Common myeloid progenitor, CD34-positive (primary cell): ENCODE results near the gene PITX2. TPM values are rescaled to one million over a fixed set of nuclear protein-coding genes. Genes with fewer than 3 reads are reported as not detected.
A peak's percentile ranks its signal among the peaks of the same experiment; 100 is the strongest.

Experiments used
- CTCF ChIA-PET: fragments of 350-600 bp; sonication (Branson Sonifier 250); formaldehyde crosslinking; loops from one replicate; lab custom pipeline; 2021; ENCODE audit warnings: antibody characterized with exemption; lab: Charles Lee
- POLR2A ChIA-PET: fragments of 350-600 bp; sonication (Branson Sonifier 250); formaldehyde crosslinking; loops from one replicate; lab custom pipeline; 2021; ENCODE audit warnings: antibody characterized with exemption; lab: Charles Lee
- DNase-seq, 3 donors: peaks; one replicate each; pipeline versions ENCODE4 v3.0.0 to v3.0.0-alpha.2; 2013
- H3K27ac ChIP-seq, 2 experiments: 1 replicate in 1 of 2; 2 replicates in 1 of 2; pipeline ENCODE4 v1.7.0; 2013; ENCODE audit warnings: inconsistent platforms in 2 of 2, low read length in 2 of 2, mild to moderate bottlenecking in 2 of 2, low read depth in 1 of 2, moderate library complexity in 1 of 2; ENCODE audit not compliant: severe bottlenecking in 2 of 2, insufficient read depth in 1 of 2, poor library complexity in 1 of 2
- H3K27me3 ChIP-seq, 5 experiments: replicated peaks in 2 of 5; 1 replicate in 3 of 5; 2 replicates in 2 of 5; pipeline versions ENCODE4 v1.6.1 to v1.7.0; 2013; ENCODE audit warnings: low read length in 4 of 5, mild to moderate bottlenecking in 2 of 5, moderate library complexity in 2 of 5, inconsistent platforms in 1 of 5; ENCODE audit not compliant: insufficient read depth in 5 of 5, control insufficient read depth in 4 of 5
- H3K36me3 ChIP-seq, 4 experiments: 1 replicate in 2 of 4; 2 replicates in 2 of 4; pipeline versions ENCODE4 v1.6.1 to v1.7.0; 2013; ENCODE audit warnings: low read length in 3 of 4, control low read depth in 1 of 4, mild to moderate bottlenecking in 1 of 4; ENCODE audit not compliant: control insufficient read depth in 4 of 4, insufficient read depth in 4 of 4
- H3K4me1 ChIP-seq, 4 experiments: 1 replicate in 3 of 4; 2 replicates in 1 of 4; pipeline versions ENCODE4 v1.6.1 to v1.7.1; 2013; ENCODE audit warnings: low read length in 3 of 4, mild to moderate bottlenecking in 3 of 4, control low read depth in 1 of 4, inconsistent platforms in 1 of 4, moderate library complexity in 1 of 4; ENCODE audit not compliant: control insufficient read depth in 4 of 4, insufficient read depth in 4 of 4; ENCODE audit errors: control extremely low read depth in 1 of 4
- H3K4me3 ChIP-seq, 7 experiments: 1 replicate in 4 of 7; 2 replicates in 3 of 7; pipeline versions ENCODE4 v1.5.1 to v1.7.0; 2013; ENCODE audit warnings: mild to moderate bottlenecking in 7 of 7, low read length in 6 of 7, moderate library complexity in 6 of 7, inconsistent platforms in 2 of 7, low read depth in 2 of 7, control low read depth in 1 of 7; ENCODE audit not compliant: insufficient read depth in 4 of 7, control insufficient read depth in 1 of 7; ENCODE audit errors: extremely low read depth in 1 of 7
- H3K9me3 ChIP-seq, 5 experiments: 1 replicate in 4 of 5; 2 replicates in 1 of 5; pipeline versions ENCODE4 v1.6.1 to v1.7.1; 2013; ENCODE audit warnings: low read length in 4 of 5, mild to moderate bottlenecking in 2 of 5, inconsistent platforms in 1 of 5, low read depth in 1 of 5, moderate library complexity in 1 of 5; ENCODE audit not compliant: control insufficient read depth in 4 of 5, insufficient read depth in 2 of 5; ENCODE audit errors: control extremely low read depth in 1 of 5
- WGBS: methylation state at CpG from one replicate; pipeline ENCODE4 v1.1.5; 2013; ENCODE audit not compliant: insufficient coverage; 5-methylcytosine and 5-hydroxymethylcytosine counted together
- polyA plus RNA-seq: library from polyadenylated mRNA; unstranded; fragments of 120-200 nt; gene quantifications from one replicate; pipeline ENCODE4 v1.2.1, GENCODE V29; 2013

Gene PITX2
- not detected for polyA plus RNA-seq

DNA sequence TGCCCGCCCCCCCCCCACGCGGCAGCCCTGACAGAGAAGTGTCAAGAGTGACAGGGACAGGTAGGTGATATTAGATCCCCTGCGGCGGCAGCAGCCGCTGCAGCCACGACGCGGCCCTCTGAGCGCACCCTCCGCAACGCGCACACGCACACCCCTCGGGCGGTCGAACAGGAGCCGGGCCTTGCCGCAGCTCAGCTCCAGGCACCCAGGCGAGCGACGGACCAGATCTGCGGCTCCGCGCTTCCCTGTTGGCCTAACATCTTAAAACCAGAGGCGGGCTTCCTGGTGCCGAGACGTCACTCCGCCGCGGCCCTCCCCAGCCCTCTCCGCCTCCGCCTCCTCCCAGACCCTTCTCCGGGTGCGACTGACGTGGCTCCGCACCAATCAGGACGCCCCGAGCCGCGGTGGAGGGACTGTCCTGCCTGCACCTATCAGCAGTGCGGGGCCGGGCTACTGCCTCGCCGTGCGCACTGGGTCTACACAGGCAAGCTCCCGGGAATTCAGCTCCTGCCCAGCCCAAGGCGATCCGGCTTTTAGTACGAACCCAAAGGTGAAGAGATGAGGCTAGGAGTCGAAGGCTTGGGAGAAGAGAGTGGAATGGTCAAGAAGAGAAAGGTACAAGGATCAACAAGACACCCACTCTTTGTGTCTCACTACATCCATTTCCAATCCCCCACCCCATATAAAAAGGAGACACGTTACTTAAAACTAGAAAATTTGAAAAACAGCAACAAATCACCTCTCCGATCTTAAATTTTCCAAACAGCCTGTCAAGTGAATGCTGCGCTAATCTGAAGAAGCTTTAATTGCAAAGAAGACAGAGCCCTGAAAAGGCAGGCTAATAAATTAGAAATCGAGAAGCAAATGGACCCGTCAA lies at the start of gene PITX2:
TSS of gene PITX2 (minus strand) at position 237 of the 877 bp plus-strand sequence. CDS start 617 bp downstream, outside the sequence.
- H3K27ac ChIP-seq, result no peak within 1 kb of the TSS
- H3K27me3 ChIP-seq, result peaks cover 38 to 100% (median 76%) of the 10 kb centered on the region in 5 experiments
- DNase-seq, result peak; percentile 74 to 83 (median 81)
- peak within 1 kb of the TSS in 6 of 7 experiments; percentile 5 to 64 (median 54) for H3K4me3 ChIP-seq
- H3K9me3 ChIP-seq, result peaks cover 0 to 13% (median 0%) of the 10 kb centered on the region in 5 experiments
- peaks cover 0 to 31% (median 21%) of the 10 kb centered on the region in 4 experiments for H3K4me1 ChIP-seq
- 2% methylated on average over 41 of the region's 56 CpGs for WGBS
- ChIA-PET CTCF (interaction anchor here (1.7 to 1.8 kb wide), 2 partner anchors 11 to 13 kb away, joined by 3 to 6 read pairs; no protein-coding TSS in a partner anchor), POLR2A (no interaction called here)
- no peaks in the 10 kb centered on the region for H3K36me3 ChIP-seq

DNA sequence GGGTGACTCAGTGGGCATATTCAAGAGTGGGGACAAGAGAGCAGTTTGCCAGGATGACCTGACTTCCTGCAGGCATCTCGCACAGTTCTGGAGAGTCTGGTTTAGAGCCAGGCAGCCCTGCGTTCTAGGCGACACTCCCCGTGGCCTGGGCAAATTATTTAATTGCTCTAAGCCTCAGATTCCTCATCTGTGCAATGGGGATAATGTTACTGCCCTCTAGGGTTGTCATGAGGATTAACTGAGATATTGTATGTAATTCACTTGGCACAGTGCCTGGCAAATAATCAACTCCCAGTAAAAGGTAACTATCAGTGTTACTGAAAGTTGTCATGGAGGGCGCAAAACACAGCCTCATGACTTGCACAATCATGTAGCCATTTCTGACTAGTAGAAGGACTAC lies 48.8 kb upstream of the PITX2 start:
- H3K4me3 ChIP-seq, result no peak overlapping the region
- DNase-seq, result no peak
- no peaks in the 10 kb centered on the region for H3K36me3 ChIP-seq
- H3K4me1 ChIP-seq, result no peaks in the 10 kb centered on the region
- no peak overlapping the region for H3K27ac ChIP-seq
- ChIA-PET POLR2A (no interaction called here), CTCF (no interaction called here)
- peaks cover 0 to 5% (median 2%) of the 10 kb centered on the region in 5 experiments for H3K27me3 ChIP-seq
- H3K9me3 ChIP-seq, result no peaks in the 10 kb centered on the region
- WGBS, result 100% methylated on average over 1 of the region's 5 CpGs

DNA sequence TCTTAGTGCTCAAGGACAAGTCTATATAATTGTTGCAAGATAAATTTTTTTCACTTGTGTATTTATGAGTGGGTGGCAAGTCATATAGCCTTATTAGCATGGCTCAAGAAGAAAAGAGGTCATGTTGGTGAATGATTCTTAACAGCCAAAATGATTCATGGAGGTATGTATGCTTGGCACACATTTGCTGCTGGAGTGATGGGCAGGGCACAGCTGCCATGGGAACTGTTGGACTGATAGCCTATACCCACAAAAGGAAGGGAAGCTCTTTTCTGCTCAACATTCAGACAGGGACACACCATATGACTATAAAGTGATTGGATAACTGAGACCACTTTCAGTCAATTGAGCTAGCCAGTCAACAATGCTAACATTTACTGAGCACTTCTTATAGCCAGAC lies 46.8 kb upstream of the PITX2 start:
- ChIA-PET POLR2A (no interaction called here), CTCF (no interaction called here)
- Histone ChIP-seq H3K9me3 (no peaks in the 10 kb centered on the region), H3K27me3 (peaks cover 0 to 10% (median 2%) of the 10 kb centered on the region in 5 experiments), H3K4me3 (no peak overlapping the region), H3K36me3 (no peaks in the 10 kb centered on the region), H3K4me1 (no peaks in the 10 kb centered on the region), H3K27ac (no peak overlapping the region)
- no peak for DNase-seq

GRCh38 chr4:110668463-110669235 lies 45.8 kb upstream of the PITX2 start:
- Histone ChIP-seq H3K27me3 (peaks cover 0 to 10% (median 0%) of the 10 kb centered on the region in 5 experiments), H3K9me3 (no peaks in the 10 kb centered on the region), H3K4me3 (no peak overlapping the region), H3K4me1 (no peaks in the 10 kb centered on the region), H3K36me3 (no peaks in the 10 kb centered on the region), H3K27ac (no peak overlapping the region)
- ChIA-PET CTCF (no interaction called here), POLR2A (no interaction called here)
- WGBS, result 75% methylated on average over 2 of the region's 6 CpGs
- no peak for DNase-seq

DNA sequence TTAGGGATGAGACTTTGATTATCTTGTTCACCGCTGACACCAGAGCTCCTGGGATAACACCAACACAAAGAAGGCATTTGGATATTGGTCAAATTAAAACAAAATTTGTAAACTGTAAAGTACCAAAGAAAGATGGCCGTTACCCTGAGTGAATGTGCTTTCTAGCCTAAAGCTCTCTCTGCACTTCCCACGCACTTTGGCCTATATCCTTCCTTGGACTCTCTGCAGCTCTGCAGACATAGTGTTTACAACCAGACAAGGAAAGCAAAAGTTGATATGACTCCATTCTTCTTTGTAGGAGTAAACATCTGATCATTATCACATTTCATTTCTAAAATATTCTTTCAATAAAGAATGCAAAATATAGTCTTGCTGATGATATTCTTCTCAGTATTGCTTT lies 44.8 kb upstream of the PITX2 start:
- Histone ChIP-seq H3K36me3 (no peaks in the 10 kb centered on the region), H3K4me3 (no peak overlapping the region), H3K9me3 (no peaks in the 10 kb centered on the region), H3K27me3 (peaks cover 0 to 10% (median 0%) of the 10 kb centered on the region in 5 experiments), H3K4me1 (no peaks in the 10 kb centered on the region), H3K27ac (no peak overlapping the region)
- 92% methylated on average over 2 of the region's 3 CpGs for WGBS
- POLR2A ChIA-PET, result no interaction called here
- CTCF ChIA-PET, result no interaction called here
- no peak for DNase-seq

GRCh38 chr4:110666030-110666429 lies 43.2 kb upstream of the PITX2 start:
- H3K9me3 ChIP-seq, result no peaks in the 10 kb centered on the region
- DNase-seq, result no peak
- CTCF ChIA-PET, result no interaction called here
- peaks cover 0 to 10% (median 0%) of the 10 kb centered on the region in 5 experiments for H3K27me3 ChIP-seq
- no peaks in the 10 kb centered on the region for H3K4me1 ChIP-seq
- 100% methylated on average over 1 of the region's 3 CpGs for WGBS
- H3K36me3 ChIP-seq, result no peaks in the 10 kb centered on the region
- no peak overlapping the region for H3K27ac ChIP-seq
- POLR2A ChIA-PET, result no interaction called here
- no peak overlapping the region for H3K4me3 ChIP-seq
